Astrocyte of the hippocampus (primary cell): ENCODE results near the gene TRAPPC1.

Source experiments
- DNase-seq: peaks from one replicate; pipeline ENCODE4 v3.0.0; 2011; ENCODE audit warnings: low read depth, low spot score

The TRAPPC1 gene

GRCh38 chr17:7940743-7941142 is 9.0 kb upstream of the TRAPPC1 start:
- DNase-seq: no peak

GRCh38 chr17:7940034-7940433 is 8.3 kb upstream of the TRAPPC1 start:
- no peak for DNase-seq

- no peak for DNase-seq
These were observed 4.1 kb upstream of the TRAPPC1 start for GRCh38 chr17:7935859-7936258.

GRCh38 chr17:7932949-7933348 is 1.2 kb upstream of the TRAPPC1 start:
- DNase-seq: peak; percentile 58

- DNase-seq: no peak
These were observed 741 bp upstream of the TRAPPC1 start for GRCh38 chr17:7932483-7932891.

- DNase-seq: no peak
These were observed 710 bp downstream of the TRAPPC1 start for GRCh38 chr17:7930841-7931631.

GRCh38 chr17:7929158-7930023 is 2.4 kb downstream of the TRAPPC1 start, which contains the start of gene KCNAB3:
KCNAB3 (minus strand) TSS chr17:7929856; CDS start chr17:7929435, 421 bp downstream.
- DNase-seq: peak; percentile 91

- no peak for DNase-seq
These were observed 4.2 kb downstream of the TRAPPC1 start for GRCh38 chr17:7927596-7927995.

- DNase-seq: peak; percentile 85
These were observed 8.7 kb downstream of the TRAPPC1 start for GRCh38 chr17:7922845-7923628.

GRCh38 chr17:7922269-7922844 is 9.4 kb downstream of the TRAPPC1 start:
- no peak for DNase-seq

GRCh38 chr17:7916808-7917207 is 14.9 kb downstream of the TRAPPC1 start:
- DNase-seq: peak; percentile 20

- DNase-seq: no peak
These were observed 15.4 kb downstream of the TRAPPC1 start for GRCh38 chr17:7916385-7916682.

- peak; percentile 96 for DNase-seq
These were observed 15.9 kb downstream of the TRAPPC1 start, which contains the start of gene RNF227 for GRCh38 chr17:7915611-7916384. RNF227 (minus strand) TSS chr17:7916289; CDS start chr17:7916195, 94 bp downstream.

- DNase-seq: no peak
These were observed 16.6 kb downstream of the TRAPPC1 start for GRCh38 chr17:7915179-7915610.

- peak; percentile 77 for DNase-seq
These were observed 18.7 kb downstream of the TRAPPC1 start for GRCh38 chr17:7912927-7913524.

- no peak for DNase-seq
These were observed 20.6 kb downstream of the TRAPPC1 start for GRCh38 chr17:7911116-7911515.

GRCh38 chr17:7910711-7911110 is 21.0 kb downstream of the TRAPPC1 start:
- no peak for DNase-seq

- DNase-seq: no peak
These were observed 21.5 kb downstream of the TRAPPC1 start for GRCh38 chr17:7910281-7910680.

- no peak for DNase-seq
These were observed 22.7 kb downstream of the TRAPPC1 start for GRCh38 chr17:7909089-7909488.
